Activated naive CD8-positive, alpha-beta T cell treated with anti-CD3 and anti-CD28 coated beads, Interleukin-2, amount 50 U/mL, for 24 hours (primary cell): Measurements from ENCODE around the gene ADGRA1.

Source experiments
- ATAC-seq: fragments of 150-1000 bp; cut with Tn5 transposase; one replicate; pipeline ENCODE4 v1.10.0; 2021
- DNase-seq: peaks from one replicate; pipeline ENCODE4 v3.0.0; 2021
- H3K27ac Mint-ChIP-seq: one replicate; pipeline ENCODE4 v1.8.0; 2021; ENCODE audit warnings: mild to moderate bottlenecking, mixed read lengths
- H3K27me3 Mint-ChIP-seq: one replicate; pipeline ENCODE4 v1.8.0; 2021; ENCODE audit warnings: mixed read lengths
- H3K36me3 Mint-ChIP-seq: one replicate; pipeline ENCODE4 v1.8.0; 2021; ENCODE audit warnings: low read depth, mixed read lengths
- H3K4me1 Mint-ChIP-seq: one replicate; pipeline ENCODE4 v1.8.0; 2021; ENCODE audit warnings: mixed read lengths
- H3K4me3 Mint-ChIP-seq: one replicate; pipeline ENCODE4 v1.8.0; 2021; ENCODE audit warnings: mild to moderate bottlenecking, moderate library complexity, mixed read lengths
- H3K9me3 Mint-ChIP-seq: one replicate; pipeline ENCODE4 v1.8.0; 2021; ENCODE audit warnings: mixed read lengths

ADGRA1 gene

DNA sequence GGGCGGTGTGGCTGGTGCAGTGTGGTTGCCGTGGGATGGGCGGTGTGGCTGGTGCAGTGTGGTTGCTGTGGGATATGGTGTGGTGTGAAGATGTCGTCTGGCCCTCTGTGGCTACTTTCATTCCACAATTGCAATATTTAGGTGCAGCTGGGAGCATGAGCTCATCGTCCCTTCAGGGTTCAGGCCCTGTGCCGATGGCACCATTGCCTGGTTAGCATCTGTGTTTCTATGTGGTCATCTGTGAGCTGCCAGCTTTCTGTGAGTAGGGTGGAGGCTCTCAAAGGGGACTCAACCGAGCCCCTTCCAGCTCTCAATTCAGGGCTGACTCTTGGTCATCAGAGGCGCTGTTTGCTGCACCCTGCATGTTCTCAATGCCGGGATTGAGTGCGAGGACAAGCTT lies 3.6 kb downstream of the ADGRA1 start:
- H3K36me3 Mint-ChIP-seq, result no peaks in the 10 kb centered on the region
- H3K4me1 Mint-ChIP-seq, result no peaks in the 10 kb centered on the region
- H3K27ac Mint-ChIP-seq, result no peak overlapping the region
- peaks cover 15% of the 10 kb centered on the region for H3K27me3 Mint-ChIP-seq
- no peak overlapping the region for H3K4me3 Mint-ChIP-seq
- no peaks in the 10 kb centered on the region for H3K9me3 Mint-ChIP-seq
- ATAC-seq (no peak), DNase-seq (no peak)

DNA sequence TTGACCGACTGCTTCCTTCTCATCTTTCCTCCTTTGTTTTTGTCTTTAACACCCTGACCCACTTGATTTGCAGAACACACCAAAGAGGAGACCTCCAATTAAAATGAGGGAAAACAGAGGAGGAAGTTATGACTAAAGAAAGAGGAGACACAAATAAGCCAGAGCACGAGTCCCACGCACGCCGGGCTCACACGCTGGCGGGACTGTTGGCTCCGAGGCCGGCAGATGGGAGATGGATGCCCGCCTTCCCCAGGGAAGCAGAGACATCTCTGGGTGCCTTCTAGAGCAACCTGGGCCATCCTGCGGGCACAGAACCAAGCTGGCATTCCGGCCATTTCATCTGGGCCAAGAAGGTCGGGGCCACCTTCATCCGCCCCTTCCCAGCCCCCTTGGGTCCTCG lies 5.6 kb downstream of the ADGRA1 start:
- H3K27me3 Mint-ChIP-seq, result peaks cover 7% of the 10 kb centered on the region
- ATAC-seq (no peak), DNase-seq (no peak)
- no peak overlapping the region for H3K27ac Mint-ChIP-seq
- H3K4me1 Mint-ChIP-seq, result no peaks in the 10 kb centered on the region
- H3K9me3 Mint-ChIP-seq, result no peaks in the 10 kb centered on the region
- H3K4me3 Mint-ChIP-seq, result no peak overlapping the region
- no peaks in the 10 kb centered on the region for H3K36me3 Mint-ChIP-seq

DNA sequence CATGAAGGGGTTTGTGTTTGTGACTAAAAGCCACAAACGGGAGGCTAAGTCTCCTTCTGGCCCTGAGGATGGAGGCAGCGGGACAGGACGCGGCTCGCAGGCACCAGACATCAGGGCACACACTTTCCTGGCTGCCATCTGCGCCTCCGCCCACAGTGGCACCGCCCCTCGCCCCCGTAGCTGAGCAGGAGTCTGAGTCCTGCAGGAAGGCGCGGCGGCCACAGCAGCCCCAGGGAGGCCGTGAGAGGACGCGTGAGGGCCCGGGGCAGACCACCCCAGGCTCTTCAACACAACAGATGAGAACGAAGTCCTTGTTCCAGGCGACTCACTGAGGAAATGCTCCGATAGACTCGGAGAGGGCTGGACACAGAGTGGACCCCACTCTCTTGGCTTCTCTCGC lies 6.6 kb downstream of the ADGRA1 start:
- no peaks in the 10 kb centered on the region for H3K4me1 Mint-ChIP-seq
- H3K9me3 Mint-ChIP-seq, result no peaks in the 10 kb centered on the region
- no peaks in the 10 kb centered on the region for H3K36me3 Mint-ChIP-seq
- DNase-seq (no peak), ATAC-seq (no peak)
- peaks cover 7% of the 10 kb centered on the region for H3K27me3 Mint-ChIP-seq
- H3K27ac Mint-ChIP-seq, result no peak overlapping the region
- H3K4me3 Mint-ChIP-seq, result no peak overlapping the region

DNA sequence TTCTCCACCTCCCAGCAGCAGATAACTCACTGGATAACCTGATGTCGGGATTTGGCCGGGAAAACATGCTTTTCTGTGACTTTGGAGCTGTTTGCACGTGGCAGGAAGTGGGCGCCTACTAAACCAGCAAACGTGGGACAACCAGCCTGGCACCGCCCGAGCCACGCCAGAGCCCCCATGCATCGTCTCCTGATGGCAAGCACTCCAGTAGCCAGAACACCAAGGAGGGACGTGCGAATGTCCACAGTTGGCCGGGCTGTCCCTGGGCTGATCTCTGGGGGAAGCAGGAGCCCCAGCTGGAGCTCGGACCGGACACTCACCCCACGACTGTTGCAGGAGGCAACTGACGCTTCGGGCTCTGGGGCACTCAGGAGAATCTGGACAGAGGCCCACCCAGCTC lies 7.1 kb downstream of the ADGRA1 start:
- DNase-seq (no peak), ATAC-seq (no peak)
- Mint-ChIP-seq H3K27me3 (peaks cover 5% of the 10 kb centered on the region), H3K4me3 (no peak overlapping the region), H3K9me3 (no peaks in the 10 kb centered on the region), H3K27ac (no peak overlapping the region), H3K4me1 (no peaks in the 10 kb centered on the region), H3K36me3 (no peaks in the 10 kb centered on the region)

DNA sequence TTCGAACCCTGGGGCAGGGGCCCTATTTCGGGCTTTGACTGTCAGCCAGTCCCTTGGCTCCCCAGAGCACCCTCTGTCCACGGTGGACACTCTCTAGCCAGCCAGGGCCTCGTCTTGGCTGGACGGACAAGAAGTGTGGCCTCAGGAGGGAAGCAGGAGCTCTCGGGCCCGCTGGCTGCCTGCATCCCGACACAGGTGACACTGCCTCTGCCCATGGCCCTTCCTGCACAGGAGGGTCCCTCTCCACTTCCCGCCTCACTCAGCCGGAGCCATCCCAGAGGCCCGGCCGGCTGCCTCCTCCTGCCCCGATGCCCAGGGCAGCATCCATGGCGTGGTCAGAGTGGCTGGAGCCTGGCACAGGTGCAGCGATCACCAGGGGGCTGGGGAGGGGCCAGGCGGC lies 7.9 kb downstream of the ADGRA1 start:
- H3K4me3 Mint-ChIP-seq, result no peak overlapping the region
- peaks cover 2% of the 10 kb centered on the region for H3K27me3 Mint-ChIP-seq
- no peak overlapping the region for H3K27ac Mint-ChIP-seq
- ATAC-seq (no peak), DNase-seq (no peak)
- H3K9me3 Mint-ChIP-seq, result no peaks in the 10 kb centered on the region
- H3K36me3 Mint-ChIP-seq, result no peaks in the 10 kb centered on the region
- H3K4me1 Mint-ChIP-seq, result no peaks in the 10 kb centered on the region

DNA sequence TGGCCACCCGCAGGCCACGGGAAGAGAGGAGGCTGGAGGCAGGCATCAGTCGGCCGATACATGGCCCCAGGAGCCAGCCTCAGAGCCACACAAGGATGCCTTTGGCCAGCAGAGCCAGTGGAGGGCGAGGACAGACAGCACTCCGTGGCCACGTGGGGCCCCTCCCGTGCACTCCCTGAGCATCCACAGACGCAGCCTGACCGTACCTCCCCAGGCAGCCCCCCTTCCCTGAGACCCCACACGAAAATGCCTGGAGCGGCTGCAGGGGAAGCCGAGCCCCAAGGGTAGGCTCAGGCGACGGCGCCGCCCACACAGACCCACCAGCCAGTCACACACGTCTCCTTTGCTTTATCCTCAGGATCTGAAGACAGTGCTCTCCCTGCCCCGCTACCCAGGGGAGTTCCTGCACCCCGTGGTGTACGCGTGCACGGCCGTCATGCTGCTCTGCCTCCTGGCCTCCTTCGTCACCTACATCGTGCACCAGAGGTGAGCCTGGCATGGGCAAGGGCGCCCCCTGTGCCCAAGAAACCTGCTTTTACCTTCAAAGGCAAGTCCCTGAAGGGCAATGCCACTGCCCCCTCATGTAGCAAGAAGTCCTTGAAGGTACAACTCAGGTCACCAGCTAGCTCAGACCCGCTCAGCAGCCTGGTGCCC lies 9.0 kb downstream of the ADGRA1 start:
- Mint-ChIP-seq H3K27me3 (peaks cover 7% of the 10 kb centered on the region), H3K36me3 (no peaks in the 10 kb centered on the region), H3K9me3 (no peaks in the 10 kb centered on the region), H3K27ac (no peak overlapping the region), H3K4me1 (no peaks in the 10 kb centered on the region), H3K4me3 (no peak overlapping the region)
- ATAC-seq (peak; percentile 25), DNase-seq (peak; percentile 23)

DNA sequence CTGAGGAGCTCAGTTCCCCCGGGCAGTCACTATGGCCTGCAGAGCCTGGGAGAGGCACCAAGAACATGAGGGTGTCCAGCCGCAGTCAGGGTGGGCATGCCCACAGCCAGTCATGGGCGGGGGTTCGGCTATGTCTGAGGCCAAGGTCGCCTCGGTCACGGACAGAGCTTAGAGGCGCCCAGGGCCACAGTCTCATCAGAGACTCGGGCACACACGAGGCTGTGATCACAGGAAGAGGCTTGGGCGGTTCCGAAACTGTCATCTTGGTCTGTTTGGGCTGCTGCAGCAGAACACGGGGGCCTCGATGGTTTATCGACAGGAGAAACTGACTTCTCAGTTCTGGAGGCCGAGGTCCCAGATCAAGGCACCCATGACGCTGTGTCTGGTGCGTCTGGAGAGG lies 9.7 kb downstream of the ADGRA1 start:
- no peak overlapping the region for H3K27ac Mint-ChIP-seq
- DNase-seq, result no peak
- no peaks in the 10 kb centered on the region for H3K36me3 Mint-ChIP-seq
- no peak overlapping the region for H3K4me3 Mint-ChIP-seq
- peaks cover 9% of the 10 kb centered on the region for H3K27me3 Mint-ChIP-seq
- no peaks in the 10 kb centered on the region for H3K9me3 Mint-ChIP-seq
- no peaks in the 10 kb centered on the region for H3K4me1 Mint-ChIP-seq
- no peak for ATAC-seq

DNA sequence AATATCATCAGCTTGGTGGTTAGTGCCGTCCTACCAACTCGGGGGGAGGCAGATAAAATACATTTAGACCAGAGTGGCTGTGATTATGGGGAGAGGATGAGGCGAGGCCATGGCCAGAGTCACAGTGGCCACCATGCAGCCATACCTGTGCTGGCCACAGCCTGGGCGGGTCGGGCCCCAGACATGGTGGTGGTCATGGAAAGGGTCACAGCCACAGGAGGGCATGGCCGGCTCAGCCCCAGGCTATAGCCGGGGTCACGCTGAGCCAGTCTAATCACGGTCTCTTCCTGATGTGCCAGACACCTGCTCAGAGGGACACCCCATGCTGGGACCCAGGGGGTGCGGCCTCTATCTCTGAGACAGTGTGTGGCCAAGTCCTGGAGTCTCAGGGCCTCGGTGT lies 10.2 kb downstream of the ADGRA1 start:
- no peak for ATAC-seq

DNA sequence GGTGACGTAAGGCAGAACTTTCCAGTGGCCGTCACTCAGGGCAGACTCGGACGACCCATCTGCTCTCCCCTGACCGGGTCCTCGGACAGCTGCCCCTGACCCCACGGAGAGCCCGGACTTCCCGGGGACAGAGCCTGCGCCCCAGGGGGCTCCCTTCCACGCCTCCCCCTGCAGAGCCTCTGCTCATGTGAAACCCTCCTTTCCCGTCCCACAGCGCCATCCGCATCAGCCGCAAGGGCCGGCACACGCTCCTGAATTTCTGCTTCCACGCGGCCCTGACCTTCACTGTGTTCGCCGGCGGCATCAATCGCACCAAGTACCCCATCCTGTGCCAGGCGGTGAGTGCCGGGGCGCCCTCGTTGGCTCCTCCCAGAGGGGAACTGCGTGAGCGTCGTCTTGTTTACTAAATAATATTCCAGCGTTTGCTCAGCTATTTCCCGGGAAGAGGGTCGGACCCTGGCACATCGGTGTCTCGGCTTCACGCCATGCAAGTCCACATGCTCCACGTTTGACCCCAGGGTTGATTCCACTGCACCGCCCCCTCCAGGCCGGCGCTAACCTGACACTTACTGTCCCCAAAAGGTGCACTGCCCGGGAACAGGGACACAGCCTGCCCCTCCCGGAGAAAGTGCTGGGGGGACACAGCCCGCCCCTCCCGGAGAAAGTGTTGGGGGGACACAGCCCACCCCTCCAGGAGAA lies 10.9 kb downstream of the ADGRA1 start:
- Mint-ChIP-seq H3K4me3 (no peak overlapping the region), H3K4me1 (no peaks in the 10 kb centered on the region), H3K27ac (no peak overlapping the region), H3K9me3 (no peaks in the 10 kb centered on the region), H3K27me3 (peaks cover 9% of the 10 kb centered on the region), H3K36me3 (no peaks in the 10 kb centered on the region)
- no peak for DNase-seq
- no peak for ATAC-seq

More for the DNA sequence above, 10.2 kb downstream of the ADGRA1 start:
- Mint-ChIP-seq H3K9me3 (no peaks in the 10 kb centered on the region), H3K27ac (no peak overlapping the region), H3K4me1 (no peaks in the 10 kb centered on the region), H3K4me3 (no peak overlapping the region), H3K27me3 (peaks cover 9% of the 10 kb centered on the region), H3K36me3 (no peaks in the 10 kb centered on the region)
- DNase-seq, result no peak

DNA sequence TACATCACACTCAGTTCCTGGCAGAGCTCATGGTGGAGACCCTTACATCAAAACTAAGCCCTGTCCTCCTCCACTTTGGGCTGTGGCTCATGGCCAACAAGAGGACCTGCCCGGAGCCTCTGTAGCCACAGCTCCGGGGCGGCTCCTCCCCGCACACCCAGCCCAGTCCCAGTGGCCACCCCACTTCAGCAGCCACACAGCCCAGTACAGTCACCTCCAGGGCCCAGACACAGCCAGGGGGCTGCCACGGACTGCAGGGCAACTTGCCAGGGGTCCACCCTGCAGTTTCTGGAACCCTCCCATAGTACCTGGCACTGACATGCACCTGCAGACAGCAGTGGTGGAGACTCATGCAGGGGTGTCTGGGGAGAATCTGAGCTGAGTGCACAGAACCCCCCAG lies 11.8 kb downstream of the ADGRA1 start:
- Mint-ChIP-seq H3K36me3 (no peaks in the 10 kb centered on the region), H3K9me3 (no peaks in the 10 kb centered on the region), H3K27me3 (peaks cover 9% of the 10 kb centered on the region), H3K4me1 (no peaks in the 10 kb centered on the region), H3K4me3 (no peak overlapping the region), H3K27ac (no peak overlapping the region)
- ATAC-seq (no peak), DNase-seq (no peak)

DNA sequence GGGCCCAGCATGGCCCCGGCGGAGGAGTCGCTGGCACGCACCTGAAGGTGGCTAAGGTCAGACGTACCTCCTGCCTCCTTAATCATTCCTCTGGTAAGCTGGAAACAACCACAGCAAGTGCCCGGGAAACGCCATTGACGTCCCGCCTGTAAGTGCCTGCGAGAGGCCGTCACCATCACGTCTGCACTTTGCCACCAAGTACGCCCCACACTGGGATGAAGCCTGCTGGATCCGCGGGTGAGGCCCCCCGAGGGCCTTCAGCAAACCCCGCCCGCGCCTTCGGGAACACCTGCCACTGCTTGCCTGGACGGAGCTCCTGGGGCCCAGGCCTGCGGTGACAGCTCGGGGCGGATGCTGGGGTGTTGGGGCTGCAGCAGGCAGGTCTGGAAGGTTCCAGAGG lies 12.5 kb downstream of the ADGRA1 start:
- H3K4me1 Mint-ChIP-seq, result no peaks in the 10 kb centered on the region
- no peak for DNase-seq
- peaks cover 12% of the 10 kb centered on the region for H3K27me3 Mint-ChIP-seq
- no peaks in the 10 kb centered on the region for H3K36me3 Mint-ChIP-seq
- ATAC-seq, result no peak
- no peaks in the 10 kb centered on the region for H3K9me3 Mint-ChIP-seq
- no peak overlapping the region for H3K27ac Mint-ChIP-seq
- no peak overlapping the region for H3K4me3 Mint-ChIP-seq

DNA sequence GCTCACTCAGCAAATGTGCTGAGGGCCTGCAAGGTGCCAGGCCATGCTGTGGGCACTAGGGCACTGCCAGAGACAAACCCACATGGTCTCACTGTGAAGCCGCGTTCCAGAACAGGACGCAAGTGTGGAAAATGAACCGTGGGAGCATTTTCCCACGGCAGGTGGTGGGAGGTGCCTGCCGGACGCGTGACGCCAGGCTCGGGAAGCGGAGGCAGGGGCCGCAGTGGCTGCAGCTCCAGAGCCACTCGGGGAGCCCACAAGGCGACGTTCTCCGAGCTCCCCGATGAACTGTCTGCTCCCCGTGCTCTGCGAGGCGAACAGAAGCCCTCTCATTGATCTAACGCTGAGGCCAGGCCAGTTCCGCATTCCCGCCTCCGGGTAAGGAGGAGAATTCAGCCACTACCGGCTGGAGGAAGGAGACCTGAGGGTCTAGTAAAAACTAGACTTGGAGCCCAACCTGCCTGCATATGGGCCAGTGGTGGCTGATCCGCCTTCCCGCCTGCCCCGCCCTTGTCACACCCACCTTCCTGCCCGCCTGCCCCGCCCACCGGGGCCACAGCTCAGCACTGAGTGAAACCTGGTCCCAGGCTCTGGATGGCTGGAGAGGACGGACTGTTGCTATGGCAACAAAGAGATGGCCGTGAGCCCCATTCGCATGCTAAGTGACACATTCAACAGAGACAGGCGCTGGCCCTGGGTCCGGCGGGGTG lies 13.1 kb downstream of the ADGRA1 start:
- Mint-ChIP-seq H3K27me3 (peaks cover 12% of the 10 kb centered on the region), H3K9me3 (no peaks in the 10 kb centered on the region), H3K27ac (no peak overlapping the region), H3K4me1 (no peaks in the 10 kb centered on the region), H3K36me3 (no peaks in the 10 kb centered on the region), H3K4me3 (no peak overlapping the region)
- no peak for ATAC-seq
- peak; percentile 42 for DNase-seq

DNA sequence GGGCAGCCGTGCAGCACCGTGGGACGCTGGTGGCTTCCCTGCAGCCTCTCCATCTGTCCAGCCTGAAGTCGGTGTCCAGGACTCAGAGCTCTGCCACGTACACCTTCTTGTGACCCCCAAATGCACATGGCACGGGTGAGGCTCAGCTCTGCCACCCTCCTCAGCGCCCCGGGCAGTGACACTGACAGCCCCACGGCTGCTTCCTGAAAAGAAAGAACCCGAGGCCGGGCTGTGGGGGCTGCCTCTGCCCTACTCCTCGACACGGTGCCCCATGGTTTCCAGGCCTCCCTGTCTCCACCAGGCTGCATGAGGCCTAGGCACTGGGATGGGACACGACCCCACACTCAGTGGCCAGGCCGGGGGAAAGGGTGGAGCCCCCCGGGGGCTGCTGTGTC lies 13.7 kb downstream of the ADGRA1 start:
- H3K4me1 Mint-ChIP-seq, result no peaks in the 10 kb centered on the region
- ATAC-seq, result no peak

DNA sequence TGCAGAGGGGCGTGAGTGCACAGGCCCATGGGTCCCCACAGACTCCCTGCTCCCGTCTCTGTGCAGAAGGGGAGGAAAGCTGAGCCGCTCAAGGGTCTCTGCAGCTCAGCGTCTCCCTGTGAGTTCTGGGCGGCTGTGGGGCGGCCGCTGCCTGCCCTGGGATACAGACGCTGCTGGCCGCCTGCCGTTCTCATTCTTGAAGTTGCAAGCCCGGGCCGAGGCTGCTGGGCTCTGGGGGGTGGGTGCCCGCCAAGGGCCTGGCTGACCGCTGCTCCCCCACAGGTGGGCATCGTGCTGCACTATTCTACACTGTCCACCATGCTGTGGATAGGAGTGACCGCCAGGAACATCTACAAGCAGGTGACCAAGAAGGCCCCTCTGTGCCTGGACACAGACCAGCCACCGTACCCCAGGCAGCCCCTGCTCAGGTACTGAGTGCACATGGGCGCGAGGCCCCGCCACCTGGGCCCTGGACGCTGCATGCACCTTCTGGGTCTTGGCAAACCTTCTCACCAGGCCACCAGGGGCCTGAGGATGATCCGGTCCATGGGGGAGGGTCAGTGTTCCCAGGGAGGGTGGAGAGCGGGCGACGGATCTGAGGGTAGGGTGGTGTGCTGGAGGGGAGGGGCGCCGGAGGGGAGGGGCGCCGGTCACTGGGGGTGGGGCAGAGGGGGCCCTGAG lies 14.8 kb downstream of the ADGRA1 start:
- Mint-ChIP-seq H3K27ac (no peak overlapping the region), H3K36me3 (peaks cover 2% of the 10 kb centered on the region), H3K4me1 (no peaks in the 10 kb centered on the region), H3K27me3 (peaks cover 12% of the 10 kb centered on the region), H3K9me3 (peaks cover 9% of the 10 kb centered on the region), H3K4me3 (no peak overlapping the region)
- no peak for ATAC-seq
- DNase-seq, result no peak

More for the DNA sequence above, 13.7 kb downstream of the ADGRA1 start:
- Mint-ChIP-seq H3K36me3 (no peaks in the 10 kb centered on the region), H3K27ac (no peak overlapping the region), H3K9me3 (no peaks in the 10 kb centered on the region), H3K4me3 (no peak overlapping the region), H3K27me3 (peaks cover 12% of the 10 kb centered on the region)
- no peak for DNase-seq
